GM18511 (cell line): ENCODE measurements around the gene FDCSP.
"Not testable (repeated sequence)": the region's sequence is repeated elsewhere in the genome, so short reads cannot be mapped to it uniquely, and the experiment has no call there.

Experiments used
- ATAC-seq: cut with Tn5 transposase; IDR thresholded peaks from one replicate; pipeline ENCODE4 v1.9.1; 2021; ENCODE audit warnings: mild to moderate bottlenecking, moderate library complexity; ENCODE audit not compliant: unreplicated experiment

The FDCSP gene

GRCh38 chr4:70239131-70239883, 13.4 kb downstream of the FDCSP start:
- ATAC-seq: no peak

- ATAC-seq: no peak
These were observed 14.1 kb downstream of the FDCSP start for GRCh38 chr4:70239884-70240591.

GRCh38 chr4:70242297-70242696, 16.4 kb downstream of the FDCSP start, which contains the start of gene CSN3:
CSN3 (plus strand) TSS chr4:70242597; CDS start chr4:70244820, 2,223 bp downstream.
- ATAC-seq: not testable (repeated sequence)

- no peak for ATAC-seq
These were observed 17.2 kb downstream of the FDCSP start for GRCh38 chr4:70243091-70243490.

GRCh38 chr4:70251250-70251944, 25.5 kb downstream of the FDCSP start:
- ATAC-seq: no peak

GRCh38 chr4:70251945-70252277, 26.0 kb downstream of the FDCSP start:
- no peak for ATAC-seq

- ATAC-seq: no peak
These were observed 43.8 kb downstream of the FDCSP start for GRCh38 chr4:70269674-70270073.

- ATAC-seq: no peak
These were observed 51.2 kb downstream of the FDCSP start for GRCh38 chr4:70277121-70277520.

- no peak for ATAC-seq
These were observed 54.6 kb downstream of the FDCSP start for GRCh38 chr4:70280567-70280966.
